Caco-2 (cell line): ENCODE measurements around the gene FBXW2. TPM values are rescaled to one million over a fixed set of nuclear protein-coding genes. Genes with fewer than 3 reads are reported as not detected.

Experiments
- BruUV-seq: library from RNA; stranded (reverse); fragments of 400-500 nt; replicated peaks from 2 replicates; lab custom pipeline; 2021; lab: Mats Ljungman, UMichigan
- CTCF ChIA-PET: fragments of 300-600 bp; sonication (Branson Sonifier 250); formaldehyde crosslinking; loops from one replicate; lab custom pipeline; 2022; ENCODE audit warnings: antibody characterized with exemption; lab: Charles Lee
- POLR2A ChIA-PET: fragments of 300-600 bp; sonication (Branson Sonifier 250); formaldehyde crosslinking; loops from one replicate; lab custom pipeline; 2022; ENCODE audit warnings: antibody characterized with exemption; lab: Charles Lee
- DNase-seq, 2 experiments: peaks; one replicate each; pipeline versions ENCODE4 v3.0.0 to v3.0.0-alpha.2; 2020 to 2022
- H3K27me3 ChIP-seq: replicated peaks from 2 replicates; pipeline ENCODE4 v1.6.0; 2011; ENCODE audit warnings: low read length; ENCODE audit not compliant: control insufficient read depth, insufficient read depth
- H3K36me3 ChIP-seq: 2 replicates; pipeline ENCODE4 v1.5.1; 2011; ENCODE audit warnings: low read length; ENCODE audit not compliant: control insufficient read depth, insufficient read depth
- H3K4me1 ChIP-seq: fragments of 250-450 bp; sonication (Bioruptor Pico); 2 replicates; pipeline ENCODE4 v1.5.1; 2020; ENCODE audit warnings: mild to moderate bottlenecking
- H3K4me3 ChIP-seq: 2 replicates; pipeline ENCODE4 v1.5.1; 2011; ENCODE audit warnings: low read depth, mild to moderate bottlenecking, control low read depth, low read length
- H3K9me3 ChIP-seq: fragments of 250-450 bp; sonication (Bioruptor Pico); 2 replicates; pipeline ENCODE4 v1.5.1; 2020; ENCODE audit warnings: mild to moderate bottlenecking, moderate library complexity
- H3K27ac Mint-ChIP-seq: one replicate; pipeline ENCODE4 v1.8.0; 2022; ENCODE audit warnings: mixed read lengths; ENCODE audit not compliant: unreplicated experiment
- H3K27me3 Mint-ChIP-seq: one replicate; pipeline ENCODE4 v1.8.0; 2022; ENCODE audit warnings: mixed read lengths; ENCODE audit not compliant: insufficient read depth, unreplicated experiment
- H3K36me3 Mint-ChIP-seq: one replicate; pipeline ENCODE4 v1.8.0; 2022; ENCODE audit warnings: mild to moderate bottlenecking, mixed read lengths; ENCODE audit not compliant: insufficient read depth, unreplicated experiment
- H3K4me1 Mint-ChIP-seq: one replicate; pipeline ENCODE4 v1.8.0; 2022; ENCODE audit warnings: low read depth, mixed read lengths; ENCODE audit not compliant: unreplicated experiment
- H3K4me3 Mint-ChIP-seq: one replicate; pipeline ENCODE4 v1.8.0; 2022; ENCODE audit warnings: mild to moderate bottlenecking, moderate library complexity, mixed read lengths; ENCODE audit not compliant: unreplicated experiment
- H3K9me3 Mint-ChIP-seq: one replicate; pipeline ENCODE4 v1.8.0; 2022; ENCODE audit warnings: mixed read lengths; ENCODE audit not compliant: unreplicated experiment
- intact Hi-C: fragments of 100-400 bp; cut with micrococcal nuclease; formaldehyde crosslinking; loops from one replicate; pipeline ENCODE4 v1.10.0; 2022; ENCODE audit not compliant: unreplicated experiment
- total RNA-seq: library from RNA; stranded (reverse); gene quantifications from 2 replicates; pipeline ENCODE4 v1.2.3, GENCODE V29; 2022
- TF ChIP-seq, protein P1 (sequence below), 2 experiments: fragments of 200-600 bp in 1 of 2; IDR thresholded peaks; 1 replicate in 1 of 2; 2 replicates in 1 of 2; pipeline versions ENCODE4 v1.5.1 to v1.8.0; 2011 to 2022; ENCODE audit warnings: antibody characterized with exemption in 1 of 2, control low read depth in 1 of 2, inconsistent platforms in 1 of 2, low read depth in 1 of 2, low read length in 1 of 2, mild to moderate bottlenecking in 1 of 2, moderate library complexity in 1 of 2; ENCODE audit not compliant: insufficient read depth in 1 of 2, severe bottlenecking in 1 of 2, unreplicated experiment in 1 of 2

FBXW2 gene
- total RNA-seq, 1 experiment from 2014 or later = 74.3 TPM

GRCh38 chr9:120764476-120764875 lies 28.7 kb downstream of the FBXW2 start:
- no TSS peak for BruUV-seq
- H3K4me1 Mint-ChIP-seq = peaks cover 33% of the 10 kb centered on the region
- no peak overlapping the region for H3K27ac Mint-ChIP-seq
- peaks cover 56% of the 10 kb centered on the region for H3K36me3 Mint-ChIP-seq
- intact Hi-C loops = no loop called here
- no peak overlapping the region for H3K4me3 Mint-ChIP-seq
- H3K4me1 ChIP-seq = peaks cover 40% of the 10 kb centered on the region
- peaks cover 3% of the 10 kb centered on the region for H3K36me3 ChIP-seq
- no peak for DNase-seq
- no peaks in the 10 kb centered on the region for H3K27me3 Mint-ChIP-seq
- POLR2A ChIA-PET = no interaction called here
- no peak overlapping the region for H3K4me3 ChIP-seq
- H3K27me3 ChIP-seq = no peaks in the 10 kb centered on the region
- H3K9me3 Mint-ChIP-seq = no peaks in the 10 kb centered on the region
- TF ChIP-seq, protein P1, sequence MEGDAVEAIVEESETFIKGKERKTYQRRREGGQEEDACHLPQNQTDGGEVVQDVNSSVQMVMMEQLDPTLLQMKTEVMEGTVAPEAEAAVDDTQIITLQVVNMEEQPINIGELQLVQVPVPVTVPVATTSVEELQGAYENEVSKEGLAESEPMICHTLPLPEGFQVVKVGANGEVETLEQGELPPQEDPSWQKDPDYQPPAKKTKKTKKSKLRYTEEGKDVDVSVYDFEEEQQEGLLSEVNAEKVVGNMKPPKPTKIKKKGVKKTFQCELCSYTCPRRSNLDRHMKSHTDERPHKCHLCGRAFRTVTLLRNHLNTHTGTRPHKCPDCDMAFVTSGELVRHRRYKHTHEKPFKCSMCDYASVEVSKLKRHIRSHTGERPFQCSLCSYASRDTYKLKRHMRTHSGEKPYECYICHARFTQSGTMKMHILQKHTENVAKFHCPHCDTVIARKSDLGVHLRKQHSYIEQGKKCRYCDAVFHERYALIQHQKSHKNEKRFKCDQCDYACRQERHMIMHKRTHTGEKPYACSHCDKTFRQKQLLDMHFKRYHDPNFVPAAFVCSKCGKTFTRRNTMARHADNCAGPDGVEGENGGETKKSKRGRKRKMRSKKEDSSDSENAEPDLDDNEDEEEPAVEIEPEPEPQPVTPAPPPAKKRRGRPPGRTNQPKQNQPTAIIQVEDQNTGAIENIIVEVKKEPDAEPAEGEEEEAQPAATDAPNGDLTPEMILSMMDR (IDR thresholded peaks at IDR 0.05; ENCODE audit: insufficient read depth in 1 of 2, low read depth in 1 of 2, low read length in 1 of 2, severe bottlenecking in 1 of 2, unreplicated experiment in 1 of 2) = no peak
- CTCF ChIA-PET = no interaction called here
- no peaks in the 10 kb centered on the region for H3K9me3 ChIP-seq

DNA sequence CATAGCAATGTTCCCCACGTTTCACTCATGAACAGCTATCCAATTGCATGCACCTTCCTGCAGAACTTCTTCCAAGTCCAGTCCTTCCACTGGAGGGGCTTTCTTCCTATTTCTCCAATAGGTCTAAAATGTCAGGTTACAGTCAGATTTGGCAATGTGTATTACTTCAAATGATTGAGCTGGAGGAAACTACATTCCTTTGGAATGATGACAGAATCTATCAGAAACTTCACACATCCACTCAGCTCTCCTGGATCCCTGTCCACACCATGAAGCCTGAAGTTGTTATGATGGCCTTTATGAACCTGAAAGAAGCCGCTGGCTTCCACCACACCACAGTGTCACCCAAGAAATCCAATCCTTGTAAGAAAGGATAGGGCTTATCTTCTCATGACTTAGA lies 32.2 kb downstream of the FBXW2 start:
- Mint-ChIP-seq H3K4me3 (no peak overlapping the region), H3K4me1 (peaks cover 5% of the 10 kb centered on the region), H3K27me3 (no peaks in the 10 kb centered on the region), H3K36me3 (peaks cover 47% of the 10 kb centered on the region), H3K9me3 (no peaks in the 10 kb centered on the region), H3K27ac (no peak overlapping the region)
- no TSS peak for BruUV-seq
- intact Hi-C loops = no loop called here
- DNase-seq = no peak
- Histone ChIP-seq H3K9me3 (no peaks in the 10 kb centered on the region), H3K36me3 (peaks cover 3% of the 10 kb centered on the region), H3K4me3 (no peak overlapping the region), H3K27me3 (no peaks in the 10 kb centered on the region), H3K4me1 (peaks cover 6% of the 10 kb centered on the region)
- POLR2A ChIA-PET = no interaction called here
- TF ChIP-seq, protein P1 (IDR thresholded peaks at IDR 0.05; ENCODE audit: insufficient read depth in 1 of 2, low read depth in 1 of 2, low read length in 1 of 2, severe bottlenecking in 1 of 2, unreplicated experiment in 1 of 2) = no peak
- CTCF ChIA-PET = no interaction called here

DNA sequence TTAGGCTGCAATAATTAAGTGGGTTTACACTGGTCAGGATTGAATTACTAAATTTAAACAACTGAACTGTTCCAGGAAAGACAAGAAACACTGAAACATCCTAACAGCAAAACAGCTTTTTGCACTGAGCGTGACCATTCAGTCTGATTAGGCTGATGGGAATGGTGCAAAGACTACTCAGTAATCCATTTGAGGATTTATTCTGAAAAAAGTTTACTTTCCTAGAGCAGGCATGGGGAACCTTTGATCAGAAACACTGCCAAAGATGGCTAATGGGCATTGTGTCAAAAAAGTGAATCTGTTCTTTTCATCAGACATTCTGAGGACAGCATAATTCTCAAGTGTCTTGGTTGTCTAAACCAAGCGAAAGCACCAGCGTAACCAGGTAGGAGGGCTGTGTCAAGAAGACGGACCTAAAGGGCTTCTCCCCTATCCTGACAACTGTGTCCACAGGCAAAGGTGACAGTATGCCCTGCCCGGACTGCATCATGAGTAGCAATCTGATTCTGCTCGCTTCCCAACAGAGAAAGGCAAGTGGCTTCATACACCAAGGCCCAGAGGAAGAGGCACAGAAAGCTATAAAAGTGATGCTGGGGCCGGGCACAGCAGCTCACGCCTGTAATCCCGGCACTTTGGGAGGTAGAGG lies 33.3 kb downstream of the FBXW2 start:
- Histone ChIP-seq H3K9me3 (no peaks in the 10 kb centered on the region), H3K4me3 (no peak overlapping the region), H3K4me1 (no peaks in the 10 kb centered on the region), H3K27me3 (no peaks in the 10 kb centered on the region), H3K36me3 (peaks cover 1% of the 10 kb centered on the region; the same call in 1 of the 2 replicates)
- DNase-seq = no peak
- peaks cover 36% of the 10 kb centered on the region for H3K36me3 Mint-ChIP-seq
- H3K27me3 Mint-ChIP-seq = no peaks in the 10 kb centered on the region
- ChIA-PET POLR2A (no interaction called here), CTCF (no interaction called here)
- no peaks in the 10 kb centered on the region for H3K9me3 Mint-ChIP-seq
- intact Hi-C loops = loop anchor here (5.0 kb wide), 1 partner anchor 32 kb away; the partner anchor contains the start of gene FBXW2
- no peaks in the 10 kb centered on the region for H3K4me1 Mint-ChIP-seq
- BruUV-seq = no TSS peak
- H3K27ac Mint-ChIP-seq = no peak overlapping the region
- H3K4me3 Mint-ChIP-seq = no peak overlapping the region
- TF ChIP-seq, protein P1 (IDR thresholded peaks at IDR 0.05; ENCODE audit: insufficient read depth in 1 of 2, low read depth in 1 of 2, low read length in 1 of 2, severe bottlenecking in 1 of 2, unreplicated experiment in 1 of 2) = no peak
